Keratinocyte (primary cell): Measurements from ENCODE around the gene ZEB2. TPM values are rescaled to one million over a fixed set of nuclear protein-coding genes. Genes with fewer than 3 reads are reported as not detected.

Experiments used
- DNase-seq: peaks from one replicate; pipeline ENCODE4 v3.0.0-alpha.2; 2011; ENCODE audit warnings: low read depth, missing footprints, low spot score
- FAIRE-seq: peaks from 2 replicates; lab custom pipeline; 2011; peaks lifted over from hg19 to GRCh38; lab: Jason Lieb, UNC
- H2AFZ ChIP-seq: 2 replicates; pipeline ENCODE4 v1.6.0; 2012; ENCODE audit warnings: low read length, control low read depth, inconsistent platforms; ENCODE audit not compliant: control insufficient read depth
- H3K27ac ChIP-seq: 2 replicates; pipeline ENCODE4 v1.5.1; 2011; ENCODE audit warnings: low read length; ENCODE audit not compliant: control insufficient read depth, insufficient read depth
- H3K27me3 ChIP-seq: 3 replicates; pipeline ENCODE4 v1.6.0; 2011; ENCODE audit warnings: low read length; ENCODE audit not compliant: control insufficient read depth, insufficient read depth; ENCODE audit errors: extremely low read depth
- H3K36me3 ChIP-seq, 2 experiments: 2 replicates in 1 of 2; 3 replicates in 1 of 2; pipeline ENCODE4 v1.5.1; 2011; ENCODE audit warnings: low read length in 2 of 2, mild to moderate bottlenecking in 1 of 2; ENCODE audit not compliant: control insufficient read depth in 2 of 2, insufficient read depth in 2 of 2; ENCODE audit errors: extremely low read depth in 1 of 2
- H3K4me1 ChIP-seq: 3 replicates; pipeline ENCODE4 v1.5.1; 2011; ENCODE audit warnings: low read length; ENCODE audit not compliant: control insufficient read depth, insufficient read depth; ENCODE audit errors: extremely low read depth
- H3K4me2 ChIP-seq: 3 replicates; pipeline ENCODE4 v1.6.0; 2011; ENCODE audit warnings: low read depth, low read length; ENCODE audit not compliant: control insufficient read depth, insufficient read depth; ENCODE audit errors: extremely low read depth
- H3K4me3 ChIP-seq, 3 experiments: fragments of 200-600 bp in 1 of 3; sonication (generic) in 1 of 3; 2 replicates in 2 of 3; 3 replicates in 1 of 3; pipeline ENCODE4 v1.5.1; 2011 to 2016; ENCODE audit warnings: low read length in 3 of 3, mild to moderate bottlenecking in 3 of 3, control low read depth in 2 of 3, inconsistent platforms in 1 of 3, low read depth in 1 of 3, mixed read lengths in 1 of 3, mixed run types in 1 of 3, moderate library complexity in 1 of 3; ENCODE audit not compliant: control insufficient read depth in 2 of 3, insufficient read depth in 2 of 3; ENCODE audit errors: extremely low read depth in 1 of 3
- H3K79me2 ChIP-seq: 2 replicates; pipeline ENCODE4 v1.6.0; 2012; ENCODE audit warnings: low read length; ENCODE audit not compliant: control insufficient read depth, insufficient read depth
- H3K9ac ChIP-seq: 3 replicates; pipeline ENCODE4 v1.6.0; 2011; ENCODE audit warnings: low read length; ENCODE audit not compliant: control insufficient read depth, insufficient read depth; ENCODE audit errors: extremely low read depth
- H3K9me1 ChIP-seq: 3 replicates; pipeline ENCODE4 v1.6.0; 2011; ENCODE audit warnings: low read length; ENCODE audit not compliant: control insufficient read depth, insufficient read depth; ENCODE audit errors: extremely low read depth
- H3K9me3 ChIP-seq: 2 replicates; pipeline ENCODE4 v1.5.1; 2012; ENCODE audit warnings: low read depth, low read length; ENCODE audit not compliant: control insufficient read depth
- H4K20me1 ChIP-seq: 3 replicates; pipeline ENCODE4 v1.6.0; 2011; ENCODE audit warnings: low read length; ENCODE audit not compliant: control insufficient read depth, insufficient read depth; ENCODE audit errors: extremely low read depth
- EZH2 ChIP-seq: IDR thresholded peaks from one replicate; pipeline ENCODE4 v1.6.1; 2012; ENCODE audit warnings: inconsistent platforms, mild to moderate bottlenecking, low read length, moderate library complexity
- dilution Hi-C: fragments of 300-500 bp; cut with MboI; formaldehyde crosslinking; loops from one replicate; pipeline ENCODE4 v1.7.0; 2020; ENCODE audit warnings: low sequenced_read_pairs; ENCODE audit not compliant: extremely low pct_ligation_motif_present
- polyA plus RNA-seq, 5 experiments: library from polyadenylated mRNA; depleted of rRNA in 3 of 5; stranded (reverse) in 3 of 5; stranded (forward) in 1 of 5; unstranded in 1 of 5; fragments of >200 nt; gene quantifications; 1 replicate in 1 of 5; 2 replicates in 3 of 5; 3 replicates in 1 of 5; pipeline versions ENCODE4 v1.2.1 to v1.2.3, GENCODE V29; 2011 to 2012; ENCODE audit warnings: missing spikeins in 2 of 5, low read depth in 1 of 5, low replicate concordance in 1 of 5
- TF ChIP-seq, protein P1 (sequence below), 3 experiments: IDR thresholded peaks in 1 of 3; conservative IDR thresholded peaks in 1 of 3; optimal IDR thresholded peaks in 1 of 3; 2 replicates in 2 of 3; 3 replicates in 1 of 3; pipeline versions ENCODE3 to v1.5.1; 2011; ENCODE audit warnings: low read length in 3 of 3, mild to moderate bottlenecking in 3 of 3, moderate library complexity in 2 of 3, control low read depth in 1 of 3, inconsistent platforms in 1 of 3; ENCODE audit not compliant: insufficient read depth in 2 of 3; ENCODE audit errors: extremely low read depth in 1 of 3

Gene ZEB2
- polyA plus RNA-seq, 1 donor (not counting 4 experiments of a cell fraction or from before 2014, with no cell fraction given) = 0.12 TPM

DNA sequence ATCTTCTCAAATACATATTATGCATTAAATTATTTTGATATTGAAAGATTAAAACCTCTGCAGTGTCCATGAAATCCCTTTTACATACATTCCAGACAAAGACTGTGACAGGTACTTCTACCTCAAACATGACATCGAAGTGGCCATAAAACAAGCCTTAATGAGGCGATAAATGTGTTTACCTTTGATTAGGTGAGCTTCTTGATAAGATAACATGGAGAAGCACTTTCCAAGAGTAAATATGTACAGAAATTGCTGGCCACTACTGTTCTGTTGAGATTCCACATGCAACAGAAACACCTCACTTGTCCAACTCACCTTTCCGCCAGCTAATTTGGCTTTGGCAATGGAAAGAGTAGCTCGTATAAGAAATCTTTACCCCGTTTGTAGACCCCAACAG is 55.2 kb downstream of the ZEB2 start:
- no peaks in the 10 kb centered on the region for H3K36me3 ChIP-seq
- FAIRE-seq = no peak
- dilution Hi-C loops = no loop called here

DNA sequence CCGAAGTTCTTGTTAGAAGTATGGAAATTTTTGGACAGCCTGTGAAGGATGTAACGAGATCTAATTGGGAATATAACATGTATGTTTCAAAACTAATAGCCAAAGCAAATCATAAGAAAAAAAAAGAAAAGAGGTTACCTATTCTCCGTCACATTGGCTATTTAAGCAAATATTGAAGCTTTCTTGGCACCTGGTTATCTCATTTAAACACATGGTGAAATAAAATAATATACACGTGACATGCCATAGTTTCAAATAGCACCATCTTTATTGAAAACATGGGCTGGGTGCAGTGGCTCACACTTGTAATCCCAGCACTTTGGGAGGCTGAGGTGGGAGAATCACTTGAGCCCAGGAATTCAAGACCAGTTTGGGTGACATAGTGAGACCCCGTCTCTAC is 56.7 kb downstream of the ZEB2 start:
- Histone ChIP-seq H3K4me1 (no peaks in the 10 kb centered on the region), H3K4me2 (no peak overlapping the region), H3K36me3 (no peaks in the 10 kb centered on the region), H3K27ac (no peak overlapping the region), H3K4me3 (no peak overlapping the region), H4K20me1 (no peaks in the 10 kb centered on the region), H3K79me2 (no peaks in the 10 kb centered on the region), H3K9me3 (no peaks in the 10 kb centered on the region), H2AFZ (no peak overlapping the region), H3K27me3 (no peaks in the 10 kb centered on the region), H3K9ac (no peak overlapping the region), H3K9me1 (no peaks in the 10 kb centered on the region)
- dilution Hi-C loops = no loop called here
- FAIRE-seq = no peak
- TF ChIP-seq, protein P1, sequence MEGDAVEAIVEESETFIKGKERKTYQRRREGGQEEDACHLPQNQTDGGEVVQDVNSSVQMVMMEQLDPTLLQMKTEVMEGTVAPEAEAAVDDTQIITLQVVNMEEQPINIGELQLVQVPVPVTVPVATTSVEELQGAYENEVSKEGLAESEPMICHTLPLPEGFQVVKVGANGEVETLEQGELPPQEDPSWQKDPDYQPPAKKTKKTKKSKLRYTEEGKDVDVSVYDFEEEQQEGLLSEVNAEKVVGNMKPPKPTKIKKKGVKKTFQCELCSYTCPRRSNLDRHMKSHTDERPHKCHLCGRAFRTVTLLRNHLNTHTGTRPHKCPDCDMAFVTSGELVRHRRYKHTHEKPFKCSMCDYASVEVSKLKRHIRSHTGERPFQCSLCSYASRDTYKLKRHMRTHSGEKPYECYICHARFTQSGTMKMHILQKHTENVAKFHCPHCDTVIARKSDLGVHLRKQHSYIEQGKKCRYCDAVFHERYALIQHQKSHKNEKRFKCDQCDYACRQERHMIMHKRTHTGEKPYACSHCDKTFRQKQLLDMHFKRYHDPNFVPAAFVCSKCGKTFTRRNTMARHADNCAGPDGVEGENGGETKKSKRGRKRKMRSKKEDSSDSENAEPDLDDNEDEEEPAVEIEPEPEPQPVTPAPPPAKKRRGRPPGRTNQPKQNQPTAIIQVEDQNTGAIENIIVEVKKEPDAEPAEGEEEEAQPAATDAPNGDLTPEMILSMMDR (optimal IDR thresholded peaks at IDR 0.05 in 1 of 3, IDR thresholded peaks at IDR 0.05 in 1 of 3, conservative IDR thresholded peaks at IDR 0.05 in 1 of 3; ENCODE audit: extremely low read depth in 1 of 3, insufficient read depth in 2 of 3, low read length in 3 of 3) = no peak
- TF ChIP-seq EZH2 = no peak
- DNase-seq = no peak

More for the DNA sequence above, 55.2 kb downstream of the ZEB2 start:
- H3K79me2 ChIP-seq = no peaks in the 10 kb centered on the region
- H3K9ac ChIP-seq = no peak overlapping the region
- DNase-seq = no peak
- no peaks in the 10 kb centered on the region for H3K4me1 ChIP-seq
- H3K9me3 ChIP-seq = no peaks in the 10 kb centered on the region
- H3K4me2 ChIP-seq = no peak overlapping the region
- no peak overlapping the region for H3K27ac ChIP-seq
- no peaks in the 10 kb centered on the region for H3K27me3 ChIP-seq
- no peaks in the 10 kb centered on the region for H4K20me1 ChIP-seq
- H3K4me3 ChIP-seq = no peak overlapping the region
- no peaks in the 10 kb centered on the region for H3K9me1 ChIP-seq
- H2AFZ ChIP-seq = no peak overlapping the region
- TF ChIP-seq EZH2 = no peak
- TF ChIP-seq, protein P1 (optimal IDR thresholded peaks at IDR 0.05 in 1 of 3, IDR thresholded peaks at IDR 0.05 in 1 of 3, conservative IDR thresholded peaks at IDR 0.05 in 1 of 3; ENCODE audit: extremely low read depth in 1 of 3, insufficient read depth in 2 of 3, low read length in 3 of 3) = no peak
